HG02571 (cell line): ENCODE data around the gene GABRB3.

Experiments used
- ATAC-seq: cut with Tn5 transposase; IDR thresholded peaks from one replicate; pipeline ENCODE4 v1.9.1; 2021; ENCODE audit warnings: mild to moderate bottlenecking, moderate library complexity; ENCODE audit not compliant: unreplicated experiment

The GABRB3 gene

DNA sequence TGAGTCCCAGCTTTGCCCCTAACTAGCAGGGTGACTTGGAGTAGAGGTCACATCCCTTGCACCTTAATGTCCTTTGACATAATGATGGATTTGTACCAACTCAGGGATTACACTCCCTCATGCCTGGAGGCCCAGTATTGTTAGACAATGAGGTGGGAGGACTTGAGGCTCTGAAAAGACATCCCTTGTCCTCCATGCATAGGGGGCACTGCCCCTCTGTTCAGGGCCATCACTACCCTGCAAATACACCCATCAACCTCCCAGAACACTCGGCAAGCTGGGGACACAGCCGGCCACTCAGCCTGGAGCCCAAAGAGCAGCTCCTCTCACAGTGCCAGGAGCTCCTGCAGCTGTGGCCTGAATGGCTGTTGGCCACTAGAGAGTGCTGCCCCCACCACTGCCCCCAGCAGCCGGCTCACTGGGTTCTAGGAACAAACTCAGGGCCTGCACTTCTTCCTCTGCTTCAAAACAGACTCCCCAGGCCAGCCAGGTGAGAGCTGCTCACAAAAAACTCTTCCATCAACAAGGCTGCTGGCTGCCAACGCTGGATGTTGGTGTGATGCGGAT lies 90.2 kb downstream of the GABRB3 start:
- no peak for ATAC-seq

DNA sequence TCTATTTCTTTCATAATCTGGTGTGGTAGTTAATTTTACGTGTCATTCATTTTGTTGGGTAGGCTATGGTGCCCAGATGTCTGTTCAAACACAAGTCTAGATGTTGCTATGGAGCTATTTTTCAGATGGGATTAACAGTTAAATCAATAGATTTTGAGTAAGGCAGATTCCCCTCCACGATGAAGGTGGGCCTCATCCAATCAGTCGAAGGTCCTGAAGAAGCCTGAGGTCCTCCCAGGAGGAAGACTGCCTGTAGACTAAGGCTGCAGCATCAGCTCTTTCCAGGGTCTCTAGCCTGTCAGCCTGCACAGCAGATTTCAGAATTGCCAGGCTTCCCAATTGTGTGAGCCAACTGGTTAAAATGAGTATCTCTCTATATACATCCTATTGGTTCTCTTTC lies 92.9 kb downstream of the GABRB3 start:
- ATAC-seq, result no peak

DNA sequence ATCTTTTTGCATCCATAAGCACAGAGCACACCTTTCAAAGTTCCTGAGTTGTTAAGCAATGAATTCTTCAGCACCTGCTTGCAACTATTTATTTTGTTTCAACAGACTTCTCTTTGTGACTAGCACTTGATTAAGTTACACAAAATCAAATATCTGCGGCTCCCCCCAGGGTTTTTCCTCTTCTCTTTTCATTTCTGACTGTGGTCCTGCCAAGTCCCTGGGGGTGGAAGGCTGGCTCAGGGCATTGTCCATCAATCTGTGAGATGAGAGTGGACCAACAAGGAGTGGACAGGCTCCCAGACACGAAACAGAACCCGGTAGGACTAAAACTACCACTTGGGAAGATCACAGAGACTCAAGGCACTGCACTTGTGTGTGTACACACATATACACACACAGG lies 96.8 kb downstream of the GABRB3 start:
- no peak for ATAC-seq

DNA sequence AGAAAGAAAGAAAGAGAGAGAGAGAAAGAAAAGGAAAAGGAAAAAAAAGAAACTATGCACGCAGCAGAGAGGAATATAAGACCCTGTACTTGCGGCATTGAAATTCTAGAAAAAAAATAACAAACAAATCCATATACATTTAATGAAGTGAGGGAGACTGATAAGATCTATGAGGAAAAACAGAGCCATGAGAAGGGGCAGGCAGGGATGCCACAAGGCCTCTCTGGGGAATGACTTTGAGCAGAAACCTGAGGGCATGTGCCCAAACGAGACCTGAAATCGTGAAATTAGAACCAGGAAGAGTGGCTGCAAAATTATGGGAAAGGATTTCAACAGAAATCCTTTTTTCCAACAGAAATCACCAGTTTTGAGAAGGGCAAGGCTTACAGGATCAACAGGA lies 98.4 kb downstream of the GABRB3 start:
- ATAC-seq, result no peak

DNA sequence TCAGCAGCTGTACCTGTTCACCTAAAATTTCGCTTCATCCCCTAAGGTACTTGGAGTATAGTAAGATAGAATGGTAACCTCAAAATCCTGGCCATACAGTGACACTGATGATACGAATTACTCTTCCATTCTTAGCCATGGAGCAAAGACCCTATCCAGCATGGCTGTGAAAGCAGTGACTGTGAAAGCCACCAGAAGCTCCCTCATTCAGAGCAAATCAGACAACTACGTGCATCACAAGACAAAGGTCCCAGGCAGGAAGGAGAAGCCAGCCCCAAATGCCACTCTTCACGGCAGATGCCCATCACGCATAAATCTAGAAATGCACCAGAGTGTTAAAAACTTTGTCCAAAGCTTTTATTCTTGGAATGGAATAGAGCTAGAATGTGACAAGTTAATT lies 99.4 kb downstream of the GABRB3 start:
- no peak for ATAC-seq

DNA sequence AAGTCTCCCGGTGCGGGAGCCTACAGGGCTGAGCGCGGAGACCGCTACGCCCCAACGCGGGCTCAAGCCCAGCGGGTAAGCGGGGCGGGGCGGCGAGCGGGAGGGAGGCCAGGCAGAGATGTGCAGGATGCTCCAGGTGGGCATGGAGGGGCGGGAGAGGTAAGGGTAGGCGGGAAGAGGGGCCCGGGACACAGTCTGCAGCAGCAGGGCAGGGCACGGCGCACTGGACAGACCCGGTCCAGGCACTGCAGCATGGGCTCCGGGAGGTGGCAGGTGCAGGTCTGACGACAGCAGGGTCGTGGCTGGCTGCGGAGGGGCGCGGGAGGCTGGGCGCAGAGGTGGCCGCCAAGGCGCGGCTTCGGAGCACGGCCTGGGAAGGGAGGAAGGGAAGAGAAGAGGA lies 102.8 kb downstream of the GABRB3 start:
- ATAC-seq, result no peak

DNA sequence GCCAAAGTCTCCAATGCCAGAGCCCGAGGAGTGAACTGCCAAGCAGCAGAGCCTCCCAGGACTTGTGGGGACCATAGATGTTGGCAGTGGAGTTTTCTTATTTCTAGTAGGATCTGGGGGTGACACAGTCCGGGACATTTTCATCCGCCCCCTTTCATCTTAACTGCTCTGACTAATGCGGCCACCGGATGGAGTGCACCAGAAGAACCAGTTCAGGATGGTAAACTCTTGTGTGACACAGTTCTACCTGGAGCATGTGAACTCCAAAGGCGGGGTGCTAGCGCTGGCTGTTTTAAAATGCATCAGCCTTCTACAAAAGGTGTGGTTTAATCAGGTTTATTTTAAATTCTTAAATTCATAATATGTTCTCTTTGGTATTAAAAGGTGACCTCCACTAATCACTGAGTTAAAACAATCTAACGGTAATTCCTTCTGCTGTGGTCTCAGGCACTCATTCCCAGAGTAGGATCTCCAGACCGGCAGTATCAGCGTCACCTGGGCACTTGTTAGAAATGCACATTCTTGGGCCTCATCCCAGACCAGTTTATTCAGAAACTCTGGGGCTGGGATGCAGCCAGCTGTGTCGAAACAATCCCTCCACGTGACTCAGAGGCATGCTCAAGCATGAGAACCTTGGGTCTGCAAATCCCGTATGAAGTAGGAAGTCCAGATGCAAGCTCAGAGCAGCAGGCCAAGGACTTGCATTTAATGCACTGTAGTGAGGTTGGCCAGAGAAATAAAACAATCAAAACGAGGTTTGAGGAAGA lies 105.5 kb downstream of the GABRB3 start:
- no peak for ATAC-seq

DNA sequence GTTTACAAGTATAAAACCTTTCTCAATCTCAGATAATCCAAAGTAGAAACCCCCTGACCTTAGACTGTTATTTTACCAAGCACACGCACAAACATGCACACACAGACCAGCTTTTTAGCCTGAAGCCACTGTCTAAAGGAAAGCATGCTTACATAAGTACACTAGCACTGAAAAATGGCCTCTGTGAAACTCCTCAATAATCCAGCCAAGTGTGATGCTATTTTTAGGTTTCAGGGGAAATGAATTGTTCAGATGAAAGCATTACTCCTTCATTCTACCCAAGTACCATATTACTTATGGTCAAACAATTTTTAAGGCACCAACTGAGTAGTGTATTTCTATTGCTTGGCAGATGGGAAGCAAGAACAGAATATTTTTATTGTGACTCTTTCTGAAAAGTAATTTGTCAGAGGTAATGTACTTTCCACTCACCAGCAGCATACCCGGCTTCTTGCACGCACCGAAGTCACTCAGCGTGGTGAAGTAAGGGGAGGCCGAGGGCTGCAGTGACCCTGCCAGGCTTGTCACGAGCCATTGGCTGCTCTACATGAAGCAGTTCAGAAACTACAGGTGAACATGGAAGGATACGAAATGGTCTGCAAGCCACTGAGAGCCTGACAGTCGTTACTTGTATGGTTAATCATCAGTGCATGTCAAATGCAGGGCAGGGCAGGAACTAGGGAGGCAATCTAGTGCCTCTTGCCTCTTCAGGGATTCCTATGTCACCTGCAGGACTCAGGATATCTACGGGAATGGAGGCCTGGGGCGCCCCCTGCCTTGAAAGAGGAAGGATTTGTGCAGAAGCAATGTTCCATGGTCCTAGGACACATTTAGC lies 106.7 kb downstream of the GABRB3 start:
- no peak for ATAC-seq

DNA sequence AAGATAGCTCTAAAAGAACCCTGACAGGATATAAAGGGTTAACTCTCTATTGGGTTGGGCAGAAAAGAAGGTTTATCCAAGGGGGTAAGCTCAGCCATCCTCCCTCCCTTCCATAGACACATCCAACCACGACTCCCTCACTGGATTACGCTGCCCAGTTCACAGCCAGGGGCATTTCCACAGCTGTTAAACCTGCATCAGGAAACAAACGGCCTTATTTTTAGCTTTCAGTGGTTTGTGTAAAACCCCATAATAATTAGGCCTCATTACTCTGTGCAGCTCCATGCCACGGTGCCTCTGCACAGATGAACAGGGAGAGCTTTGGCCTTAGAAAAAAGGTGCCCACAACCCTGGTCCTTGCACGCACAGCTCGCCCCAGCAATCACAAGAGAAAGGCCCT lies 110.6 kb downstream of the GABRB3 start:
- ATAC-seq, result no peak

DNA sequence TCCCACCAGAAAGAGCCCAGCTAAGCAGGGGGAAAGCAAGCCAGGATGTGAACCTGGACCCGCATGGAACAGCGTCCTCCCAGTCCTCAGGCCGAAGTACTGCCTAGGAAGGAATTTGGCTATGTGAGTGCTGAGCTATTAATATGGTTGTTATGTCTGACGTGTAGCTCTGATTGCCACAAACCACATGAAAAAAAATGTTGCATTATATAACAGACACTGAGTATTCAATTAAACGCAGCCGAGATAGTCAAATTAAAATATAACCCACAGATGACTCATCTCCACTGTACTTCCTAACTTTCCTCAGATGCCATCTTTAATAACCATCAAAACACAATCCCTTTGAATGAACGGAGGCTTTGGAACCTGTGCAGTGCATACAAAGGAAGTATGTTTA lies 111.1 kb downstream of the GABRB3 start:
- ATAC-seq, result no peak

DNA sequence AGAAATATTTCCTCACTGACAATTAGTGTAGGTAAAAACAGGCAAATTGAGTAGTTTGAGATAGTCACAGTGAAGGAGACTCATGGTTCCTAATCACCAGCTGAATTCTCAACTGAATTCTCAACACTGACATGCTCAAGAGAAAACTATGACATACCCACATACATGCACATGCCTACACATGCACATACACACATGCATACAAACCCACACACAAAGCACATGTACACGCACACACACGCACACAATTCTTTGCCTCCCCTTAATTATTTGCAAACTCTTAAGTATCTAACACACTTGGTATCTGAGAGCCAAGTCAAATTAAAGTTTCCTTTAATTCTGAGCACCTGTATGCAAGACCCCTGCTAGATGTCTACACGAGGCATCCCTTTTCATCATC lies 111.8 kb downstream of the GABRB3 start:
- ATAC-seq, result no peak

DNA sequence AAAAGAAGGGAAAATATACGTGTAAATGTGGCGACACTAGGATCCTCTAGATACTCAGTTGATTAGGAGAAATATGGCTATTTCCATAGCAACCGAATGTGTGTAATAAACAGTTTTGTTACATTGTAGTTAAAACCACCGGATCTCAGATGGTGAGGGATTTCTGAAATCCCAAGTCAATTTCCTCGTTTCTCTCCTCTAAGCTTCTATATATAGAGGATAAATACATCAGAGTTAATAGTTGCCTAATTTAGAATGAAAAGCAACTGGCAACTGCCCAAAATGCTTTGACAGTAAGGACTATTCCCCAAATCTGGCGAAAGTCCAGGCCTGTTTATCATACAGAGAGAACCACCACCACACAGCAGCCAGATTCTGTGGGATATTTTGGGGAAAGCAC lies 112.6 kb downstream of the GABRB3 start:
- no peak for ATAC-seq

DNA sequence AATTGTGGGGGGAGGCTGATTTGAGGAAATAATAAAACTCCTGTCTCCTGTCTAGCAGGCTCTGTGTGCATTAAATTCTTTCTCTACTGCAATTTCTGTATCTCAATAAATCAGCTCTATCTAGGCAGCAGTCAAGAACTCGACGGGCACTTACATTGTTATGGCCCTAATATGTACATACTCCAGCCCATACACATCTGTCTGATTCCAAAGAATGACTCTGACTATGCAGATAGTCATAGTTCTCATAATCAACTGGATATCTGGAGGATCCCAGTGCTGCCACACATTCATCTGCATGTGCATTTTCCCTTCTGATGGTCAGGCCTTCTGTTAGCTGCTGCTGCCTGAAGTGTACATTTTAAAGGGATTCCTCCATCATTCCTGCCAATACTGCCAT lies 114.6 kb downstream of the GABRB3 start:
- no peak for ATAC-seq

DNA sequence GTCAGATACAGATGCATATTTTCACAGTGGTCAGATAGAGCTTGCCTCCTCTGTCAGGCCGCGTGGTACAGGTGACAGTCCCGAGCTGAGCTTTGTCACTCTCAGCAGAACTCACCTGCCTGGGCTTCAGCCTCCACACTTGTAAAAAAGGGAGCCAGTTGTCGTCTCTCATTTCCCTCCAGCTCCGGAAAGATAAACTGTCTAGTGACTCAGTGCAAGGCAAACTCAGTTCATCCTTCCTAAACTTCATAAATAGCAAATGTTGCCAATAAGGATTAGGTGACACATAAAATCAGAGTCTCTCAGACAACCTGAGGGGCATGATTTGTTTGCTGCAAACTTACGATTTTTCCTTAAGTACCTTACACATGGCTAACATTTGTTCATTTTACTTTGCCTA lies 116.8 kb downstream of the GABRB3 start:
- no peak for ATAC-seq

DNA sequence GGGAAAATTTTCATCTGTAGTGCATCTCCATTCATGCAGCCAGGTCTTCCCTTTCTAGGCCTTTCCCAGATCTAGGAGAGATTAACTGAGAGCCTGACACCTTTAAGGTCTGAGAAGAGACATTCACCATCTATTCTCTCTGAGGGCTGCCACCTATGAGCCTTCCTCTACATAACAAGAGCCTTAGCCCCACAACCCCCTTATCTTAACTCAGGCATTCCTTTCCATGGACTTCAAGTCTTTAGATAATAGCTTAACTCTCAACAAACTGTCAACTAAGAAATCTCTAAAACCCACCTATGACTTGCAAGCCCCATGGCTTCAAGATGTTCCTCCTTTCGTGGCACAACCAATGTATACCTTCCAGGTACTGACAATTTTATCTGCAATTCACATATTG lies 121.0 kb downstream of the GABRB3 start:
- ATAC-seq, result no peak

DNA sequence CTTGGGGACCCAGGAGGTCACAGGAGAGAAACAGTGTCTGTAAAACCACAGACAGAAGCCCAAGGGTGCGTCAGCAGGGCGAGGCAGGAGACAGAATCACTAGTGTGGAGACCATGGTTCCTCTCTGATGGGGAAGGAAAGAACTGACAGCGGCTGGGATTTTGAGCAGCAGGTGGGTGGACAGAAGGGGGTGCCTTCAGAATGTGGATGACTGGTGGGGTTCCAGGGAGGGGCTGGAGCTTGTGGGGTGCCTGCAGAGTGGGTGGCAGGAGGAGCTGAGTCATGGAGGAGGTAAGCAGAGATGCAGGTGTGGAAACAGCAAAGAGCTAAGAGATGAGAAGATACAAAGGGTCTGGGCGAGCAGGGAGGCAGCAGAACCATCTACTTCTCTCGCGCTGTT lies 124.2 kb downstream of the GABRB3 start:
- no peak for ATAC-seq

DNA sequence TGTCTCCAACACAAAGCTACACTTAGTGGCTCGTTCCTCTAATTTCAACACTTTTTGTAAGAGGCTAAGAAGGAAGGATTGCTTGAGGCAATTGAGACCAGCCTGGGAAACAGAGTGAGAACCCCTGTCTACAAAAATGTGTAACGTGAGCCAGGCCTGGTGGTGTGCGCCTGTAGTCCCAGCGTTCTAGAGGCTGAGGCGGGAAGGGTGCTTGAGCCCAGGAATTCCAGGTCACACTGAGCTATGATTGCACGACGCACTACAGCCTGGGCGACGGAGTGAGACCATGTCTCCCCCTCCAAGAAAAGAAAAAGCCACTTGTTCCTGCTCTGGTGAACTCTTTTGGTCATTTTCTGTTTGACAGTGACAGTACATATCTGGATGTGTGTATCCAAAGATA lies 127.9 kb downstream of the GABRB3 start:
- no peak for ATAC-seq

DNA sequence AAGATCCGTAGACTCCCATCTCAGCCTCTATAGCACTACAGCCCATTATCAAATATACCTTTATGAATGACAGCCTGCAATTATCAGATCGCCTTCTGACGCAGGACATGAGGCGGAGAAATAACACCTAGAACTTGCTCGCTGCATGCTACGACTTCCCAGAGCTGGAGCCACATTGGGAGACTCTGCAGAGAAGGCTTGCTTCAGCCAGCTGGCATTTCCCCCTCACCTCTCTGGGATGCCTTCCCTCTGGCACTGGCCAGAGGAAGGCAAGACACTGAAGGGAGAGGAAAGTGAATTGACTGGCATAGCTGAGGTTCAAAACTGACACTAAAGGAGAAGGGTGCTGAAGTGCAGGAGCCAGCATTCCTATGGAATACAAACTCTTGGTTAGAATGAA lies 131.7 kb downstream of the GABRB3 start:
- no peak for ATAC-seq

DNA sequence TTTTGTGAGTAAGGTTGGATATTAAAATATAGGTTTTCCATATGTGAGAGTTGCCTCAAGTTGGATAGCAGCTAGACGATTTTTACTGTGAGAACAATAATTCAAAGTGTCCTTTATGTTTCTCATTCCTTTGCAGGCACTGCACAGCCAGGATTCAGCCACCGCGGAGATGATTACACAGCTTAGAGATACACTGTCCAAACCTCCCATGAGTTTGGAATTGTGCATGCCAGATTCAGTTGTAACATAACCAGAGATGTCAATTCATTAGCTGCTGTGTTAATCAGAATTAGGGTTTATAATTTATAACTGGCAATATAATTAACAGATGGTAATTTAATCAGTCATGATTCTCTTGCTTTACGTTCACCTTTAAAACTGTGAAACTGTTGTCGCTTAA lies 132.3 kb downstream of the GABRB3 start:
- ATAC-seq, result no peak

DNA sequence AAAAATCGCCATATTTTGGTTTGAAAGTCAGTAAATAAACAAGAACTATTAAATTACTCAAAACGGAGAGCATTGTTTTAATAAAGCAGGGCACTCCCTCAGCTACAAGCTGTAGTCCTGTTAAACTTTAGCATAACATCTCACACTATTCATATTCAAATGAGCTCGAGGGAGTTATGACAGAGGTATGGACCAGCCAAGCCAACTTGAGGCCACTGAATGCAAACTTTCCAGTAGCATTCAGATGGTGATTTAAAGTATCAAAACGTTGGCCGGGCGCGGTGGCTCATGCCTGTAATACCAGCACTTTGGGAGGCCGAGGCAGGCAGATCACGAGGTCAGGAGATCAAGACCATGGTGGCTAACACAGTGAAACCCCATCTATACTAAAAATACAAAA lies 132.9 kb downstream of the GABRB3 start:
- ATAC-seq, result no peak

DNA sequence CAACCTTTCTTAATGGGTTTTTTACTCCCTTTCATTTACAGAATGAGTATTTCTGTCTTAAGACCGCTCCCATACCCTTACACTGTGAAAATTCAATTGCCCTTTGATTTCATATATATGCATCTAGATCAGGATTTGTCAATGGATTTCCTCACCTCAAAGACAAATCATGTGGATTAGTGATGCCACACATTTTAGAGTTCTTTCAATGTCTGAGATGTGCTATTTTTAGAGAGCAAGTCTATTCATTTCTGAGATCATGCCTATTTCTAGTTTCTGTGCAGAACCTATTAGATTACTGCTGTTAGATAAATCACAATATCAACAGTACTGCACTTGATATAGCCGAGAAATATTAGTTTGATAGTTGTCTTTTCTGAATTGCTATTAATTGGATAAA lies 137.3 kb downstream of the GABRB3 start:
- ATAC-seq, result no peak

DNA sequence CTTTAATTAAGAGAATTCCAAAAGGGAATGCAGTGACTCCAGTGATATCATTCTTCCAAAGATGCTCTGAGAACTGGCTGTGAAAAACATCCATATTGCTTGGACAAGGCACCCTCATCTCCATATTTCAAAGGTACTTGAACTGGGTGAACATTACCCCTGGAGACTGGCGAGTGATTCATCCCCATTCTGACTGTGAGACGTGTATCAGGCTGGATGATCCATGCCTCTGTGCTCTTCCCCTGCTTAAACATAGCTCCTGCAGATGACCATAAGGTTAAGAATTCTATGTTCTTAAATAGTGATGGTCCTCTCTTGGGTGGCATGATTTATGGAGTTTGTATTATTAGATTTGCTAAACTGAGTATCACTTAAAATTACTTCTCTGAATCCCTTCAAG lies 137.8 kb downstream of the GABRB3 start:
- no peak for ATAC-seq
